ENCODE results near the gene EMILIN1.
"Not testable (repeated sequence)": the region's sequence is repeated elsewhere in the genome, so short reads cannot be mapped to it uniquely, and the experiment has no call there.

EMILIN1 gene

GRCh38 chr2:27071990-27072830, 6.2 kb upstream of the EMILIN1 start:
- H3K9ac ChIP-seq (ENCODE audit: low read length), result peak overlapping the region; percentile 62
- H3K27ac ChIP-seq (ENCODE audit: low read depth, low read length), result peak overlapping the region; percentile 19; the same call in 1 of the 2 replicates
- peak overlapping the region; percentile 83 for H3K4me3 ChIP-seq (ENCODE audit: low read depth, low read length)
- no peaks in the 10 kb centered on the region for H3K27me3 ChIP-seq (ENCODE audit: control insufficient read depth, insufficient read depth, low read length)
- H3K4me1 ChIP-seq (ENCODE audit: control insufficient read depth, insufficient read depth, low read length), result peaks cover 12% of the 10 kb centered on the region
- H3K9me3 ChIP-seq (ENCODE audit: control insufficient read depth, insufficient read depth, low read depth, low read length), result no peaks in the 10 kb centered on the region
- H3K36me3 ChIP-seq (ENCODE audit: control insufficient read depth, insufficient read depth, low read length), result peaks cover 31% of the 10 kb centered on the region

DNA sequence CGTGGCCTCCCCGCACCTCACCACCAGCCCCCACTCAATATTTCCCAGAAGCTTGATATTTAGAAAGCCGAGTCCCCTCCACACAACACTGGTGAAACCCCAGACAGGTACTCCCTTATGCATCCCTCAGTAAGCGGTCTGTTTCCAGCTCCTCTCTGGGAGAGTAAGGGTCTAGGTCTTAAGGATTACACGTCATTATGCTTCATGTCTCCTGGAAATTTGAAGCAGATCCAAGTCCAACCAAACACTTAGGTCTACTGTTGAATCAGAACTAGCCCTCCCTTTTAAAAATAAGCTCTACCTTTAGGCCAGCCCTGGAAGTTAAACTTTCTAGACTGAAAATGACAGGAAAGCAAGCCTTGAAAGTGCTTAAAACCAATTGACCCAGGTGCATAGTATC, 5.5 kb upstream of the EMILIN1 start:
- Histone ChIP-seq H3K27me3 (ENCODE audit: control insufficient read depth, insufficient read depth, low read length) (no peaks in the 10 kb centered on the region), H3K27ac (ENCODE audit: low read depth, low read length) (no peak overlapping the region; the same call in 1 of the 2 replicates), H3K9me3 (ENCODE audit: control insufficient read depth, insufficient read depth, low read depth, low read length) (no peaks in the 10 kb centered on the region), H3K36me3 (ENCODE audit: control insufficient read depth, insufficient read depth, low read length) (peaks cover 24% of the 10 kb centered on the region), H3K4me3 (ENCODE audit: low read depth, low read length) (peak overlapping the region; percentile 83), H3K9ac (ENCODE audit: low read length) (peak overlapping the region; percentile 62), H3K4me1 (ENCODE audit: control insufficient read depth, insufficient read depth, low read length) (peaks cover 12% of the 10 kb centered on the region)

GRCh38 chr2:27073782-27074181, 4.6 kb upstream of the EMILIN1 start:
- H3K9ac ChIP-seq (ENCODE audit: low read length), result no peak overlapping the region
- no peak overlapping the region for H3K4me3 ChIP-seq (ENCODE audit: low read depth, low read length)
- peaks cover 15% of the 10 kb centered on the region for H3K36me3 ChIP-seq (ENCODE audit: control insufficient read depth, insufficient read depth, low read length)
- H3K27me3 ChIP-seq (ENCODE audit: control insufficient read depth, insufficient read depth, low read length), result no peaks in the 10 kb centered on the region
- H3K4me1 ChIP-seq (ENCODE audit: control insufficient read depth, insufficient read depth, low read length), result peaks cover 17% of the 10 kb centered on the region
- no peaks in the 10 kb centered on the region for H3K9me3 ChIP-seq (ENCODE audit: control insufficient read depth, insufficient read depth, low read depth, low read length)
- no peak overlapping the region for H3K27ac ChIP-seq (ENCODE audit: low read depth, low read length)

DNA sequence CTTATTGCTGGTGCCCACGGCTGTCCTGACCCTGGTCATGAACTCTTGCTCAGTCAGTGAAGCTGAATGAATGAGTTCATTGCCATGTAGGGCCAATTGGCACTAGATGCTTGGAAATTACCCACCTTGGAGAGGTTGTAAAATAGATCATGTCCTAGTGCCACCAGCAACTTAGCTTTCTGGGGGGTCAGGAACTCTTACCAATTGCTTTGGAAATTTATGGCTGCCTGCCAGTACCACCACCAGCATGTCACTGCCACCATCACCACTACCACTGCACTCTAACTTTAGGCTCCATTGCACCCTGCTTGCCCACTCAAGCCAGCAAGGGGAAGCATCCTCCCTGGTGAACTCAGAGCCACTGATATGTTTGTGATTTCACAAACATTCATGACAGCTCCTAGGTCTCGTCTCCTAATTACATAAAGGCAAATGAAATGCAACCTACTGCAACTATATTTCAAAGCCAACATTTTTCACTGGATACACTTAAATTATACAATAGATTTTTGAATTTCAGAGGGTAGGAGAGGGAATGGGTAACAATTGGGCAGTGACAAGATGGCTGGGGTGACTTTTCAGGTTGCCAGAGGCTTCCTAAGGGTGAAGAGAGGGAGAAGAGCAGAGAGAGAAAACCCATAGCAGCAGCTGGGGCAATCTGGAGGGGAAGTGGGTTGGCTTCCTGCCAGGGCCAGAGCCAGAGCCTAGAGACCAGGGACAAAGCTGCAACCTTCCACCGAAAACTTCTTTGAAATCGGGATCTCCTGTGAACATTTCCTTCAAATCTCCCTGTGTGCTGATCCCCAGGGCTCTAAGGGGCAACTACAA, 3.5 kb upstream of the EMILIN1 start:
- H3K4me3 ChIP-seq (ENCODE audit: low read depth, low read length), result no peak overlapping the region
- H3K9me3 ChIP-seq (ENCODE audit: control insufficient read depth, insufficient read depth, low read depth, low read length), result no peaks in the 10 kb centered on the region
- H3K36me3 ChIP-seq (ENCODE audit: control insufficient read depth, insufficient read depth, low read length), result peaks cover 3% of the 10 kb centered on the region
- peaks cover 22% of the 10 kb centered on the region for H3K4me1 ChIP-seq (ENCODE audit: control insufficient read depth, insufficient read depth, low read length)
- H3K27ac ChIP-seq (ENCODE audit: low read depth, low read length), result no peak overlapping the region
- no peaks in the 10 kb centered on the region for H3K27me3 ChIP-seq (ENCODE audit: control insufficient read depth, insufficient read depth, low read length)
- no peak overlapping the region for H3K9ac ChIP-seq (ENCODE audit: low read length)

- H3K9ac ChIP-seq (ENCODE audit: low read length); H3K36me3 ChIP-seq (ENCODE audit: control insufficient read depth, insufficient read depth, low read length); H3K9me3 ChIP-seq (ENCODE audit: control insufficient read depth, insufficient read depth, low read depth, low read length); H3K27me3 ChIP-seq (ENCODE audit: control insufficient read depth, insufficient read depth, low read length); H3K4me3 ChIP-seq (ENCODE audit: low read depth, low read length); H3K27ac ChIP-seq (ENCODE audit: low read depth, low read length): not testable (repeated sequence)
- H3K4me1 ChIP-seq (ENCODE audit: control insufficient read depth, insufficient read depth, low read length), result peaks cover 23% of the 10 kb centered on the region
These were observed 2.9 kb upstream of the EMILIN1 start for GRCh38 chr2:27075566-27075871.

GRCh38 chr2:27076323-27076722, 2.1 kb upstream of the EMILIN1 start:
- no peak overlapping the region for H3K27ac ChIP-seq (ENCODE audit: low read depth, low read length)
- no peak overlapping the region for H3K9ac ChIP-seq (ENCODE audit: low read length)
- peaks cover 25% of the 10 kb centered on the region for H3K4me1 ChIP-seq (ENCODE audit: control insufficient read depth, insufficient read depth, low read length)
- H3K36me3 ChIP-seq (ENCODE audit: control insufficient read depth, insufficient read depth, low read length), result no peaks in the 10 kb centered on the region
- H3K4me3 ChIP-seq (ENCODE audit: low read depth, low read length), result no peak overlapping the region
- H3K27me3 ChIP-seq (ENCODE audit: control insufficient read depth, insufficient read depth, low read length), result no peaks in the 10 kb centered on the region
- no peaks in the 10 kb centered on the region for H3K9me3 ChIP-seq (ENCODE audit: control insufficient read depth, insufficient read depth, low read depth, low read length)

GRCh38 chr2:27077231-27077630, 1.2 kb upstream of the EMILIN1 start:
- H3K27ac ChIP-seq (ENCODE audit: low read depth, low read length), result no peak overlapping the region

DNA sequence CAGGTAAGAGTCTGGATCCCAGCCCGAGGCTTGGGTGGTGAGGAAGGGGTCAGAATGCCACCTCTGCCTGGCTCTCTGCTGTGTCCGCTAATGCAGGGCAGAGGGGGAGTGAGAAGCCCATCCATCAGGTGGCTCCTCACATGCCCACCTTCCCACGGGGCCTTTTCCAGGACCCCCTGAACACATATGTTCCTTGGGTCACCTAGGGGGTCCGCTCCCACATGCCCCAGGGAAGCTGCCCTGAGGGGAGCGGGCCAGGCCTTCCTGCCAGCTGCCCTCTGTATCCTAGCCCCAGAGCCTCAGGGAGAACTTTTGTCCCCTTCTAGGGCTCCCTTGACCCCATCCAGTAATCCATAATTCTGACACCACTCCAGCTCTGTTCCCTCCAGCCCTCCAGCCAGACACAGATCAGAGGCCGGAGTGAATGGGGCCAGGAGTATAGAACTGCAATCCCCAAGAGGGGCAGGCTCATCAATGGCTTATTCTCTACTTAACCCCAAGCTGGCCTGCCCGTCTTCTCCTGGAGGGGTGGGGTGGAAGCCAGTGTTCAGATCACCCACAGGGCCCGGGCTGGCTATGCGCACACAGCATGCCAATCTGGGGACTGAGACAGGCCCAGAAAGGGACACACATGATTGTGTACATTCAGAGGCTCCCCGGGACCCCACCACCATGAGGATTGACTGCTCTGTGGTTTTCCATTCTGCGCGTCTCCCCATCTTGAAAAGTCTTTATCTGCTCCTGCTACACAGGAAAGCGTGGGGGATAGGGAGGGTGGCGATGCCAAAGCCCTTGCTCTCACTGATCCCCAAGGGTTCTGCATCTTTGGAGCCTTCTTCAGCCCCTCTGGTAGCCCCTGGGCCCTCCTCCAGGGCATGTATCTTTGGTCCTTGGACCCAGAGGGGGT, 1.1 kb downstream of the EMILIN1 start:
- Histone ChIP-seq H3K27ac (ENCODE audit: low read depth, low read length) (no peak overlapping the region), H3K4me3 (ENCODE audit: low read depth, low read length) (no peak overlapping the region), H3K27me3 (ENCODE audit: control insufficient read depth, insufficient read depth, low read length) (no peaks in the 10 kb centered on the region), H3K9me3 (ENCODE audit: control insufficient read depth, insufficient read depth, low read depth, low read length) (no peaks in the 10 kb centered on the region), H3K36me3 (ENCODE audit: control insufficient read depth, insufficient read depth, low read length) (no peaks in the 10 kb centered on the region), H3K4me1 (ENCODE audit: control insufficient read depth, insufficient read depth, low read length) (peaks cover 21% of the 10 kb centered on the region), H3K9ac (ENCODE audit: low read length) (no peak overlapping the region)

More at GRCh38 chr2:27077231-27077630, 1.2 kb upstream of the EMILIN1 start:
- Histone ChIP-seq H3K4me1 (ENCODE audit: control insufficient read depth, insufficient read depth, low read length) (peaks cover 29% of the 10 kb centered on the region), H3K4me3 (ENCODE audit: low read depth, low read length) (no peak overlapping the region), H3K9me3 (ENCODE audit: control insufficient read depth, insufficient read depth, low read depth, low read length) (no peaks in the 10 kb centered on the region), H3K27me3 (ENCODE audit: control insufficient read depth, insufficient read depth, low read length) (no peaks in the 10 kb centered on the region), H3K36me3 (ENCODE audit: control insufficient read depth, insufficient read depth, low read length) (no peaks in the 10 kb centered on the region), H3K9ac (ENCODE audit: low read length) (no peak overlapping the region)

GRCh38 chr2:27080140-27080469, 1.7 kb downstream of the EMILIN1 start:
- H3K9me3 ChIP-seq (ENCODE audit: control insufficient read depth, insufficient read depth, low read depth, low read length), result no peaks in the 10 kb centered on the region
- no peak overlapping the region for H3K9ac ChIP-seq (ENCODE audit: low read length)
- peaks cover 21% of the 10 kb centered on the region for H3K4me1 ChIP-seq (ENCODE audit: control insufficient read depth, insufficient read depth, low read length)
- no peaks in the 10 kb centered on the region for H3K36me3 ChIP-seq (ENCODE audit: control insufficient read depth, insufficient read depth, low read length)
- H3K4me3 ChIP-seq (ENCODE audit: low read depth, low read length), result no peak overlapping the region
- no peaks in the 10 kb centered on the region for H3K27me3 ChIP-seq (ENCODE audit: control insufficient read depth, insufficient read depth, low read length)
- no peak overlapping the region for H3K27ac ChIP-seq (ENCODE audit: low read depth, low read length)

DNA sequence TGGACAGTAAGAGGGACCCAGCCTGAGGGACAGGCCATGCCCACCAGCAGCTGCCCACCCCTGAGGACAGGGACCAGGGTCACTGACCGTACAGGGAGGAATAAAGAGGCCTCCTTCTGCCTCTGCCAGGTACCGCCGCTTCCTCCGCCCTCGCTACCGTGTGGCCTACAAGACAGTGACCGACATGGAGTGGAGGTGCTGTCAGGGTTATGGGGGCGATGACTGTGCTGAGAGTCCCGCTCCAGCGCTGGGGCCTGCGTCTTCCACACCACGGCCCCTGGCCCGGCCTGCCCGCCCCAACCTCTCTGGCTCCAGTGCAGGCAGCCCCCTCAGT, 2.2 kb downstream of the EMILIN1 start:
- Histone ChIP-seq H3K27me3 (ENCODE audit: control insufficient read depth, insufficient read depth, low read length) (no peaks in the 10 kb centered on the region), H3K27ac (ENCODE audit: low read depth, low read length) (no peak overlapping the region), H3K36me3 (ENCODE audit: control insufficient read depth, insufficient read depth, low read length) (no peaks in the 10 kb centered on the region), H3K4me3 (ENCODE audit: low read depth, low read length) (no peak overlapping the region), H3K9ac (ENCODE audit: low read length) (no peak overlapping the region), H3K4me1 (ENCODE audit: control insufficient read depth, insufficient read depth, low read length) (peaks cover 25% of the 10 kb centered on the region), H3K9me3 (ENCODE audit: control insufficient read depth, insufficient read depth, low read depth, low read length) (no peaks in the 10 kb centered on the region)
